Adrenal gland (tissue), 5 donors: Measurements from ENCODE around the gene RAVER2.

Experiments
- CTCF ChIP-seq, 6 experiments: fragments of 450-650 bp in 4 of 6; fragments of 200-600 bp in 2 of 6; sonication (generic) in 1 of 6; IDR thresholded peaks; 1 replicate in 5 of 6; 2 replicates in 1 of 6; pipeline versions ENCODE4 v1.5.1 to v1.8.0; 2016 to 2021; ENCODE audit warnings: antibody characterized with exemption in 6 of 6, mild to moderate bottlenecking in 2 of 6, moderate library complexity in 1 of 6
- POLR2A ChIP-seq, 2 donors: fragments of 450-650 bp; IDR thresholded peaks; one replicate each; pipeline ENCODE4 v1.6.1; 2017; ENCODE audit warnings: antibody characterized with exemption in 2 of 2, mild to moderate bottlenecking in 2 of 2, moderate library complexity in 1 of 2
- donor health status: DM: no; HTN: no; CAD: no.

DNA sequence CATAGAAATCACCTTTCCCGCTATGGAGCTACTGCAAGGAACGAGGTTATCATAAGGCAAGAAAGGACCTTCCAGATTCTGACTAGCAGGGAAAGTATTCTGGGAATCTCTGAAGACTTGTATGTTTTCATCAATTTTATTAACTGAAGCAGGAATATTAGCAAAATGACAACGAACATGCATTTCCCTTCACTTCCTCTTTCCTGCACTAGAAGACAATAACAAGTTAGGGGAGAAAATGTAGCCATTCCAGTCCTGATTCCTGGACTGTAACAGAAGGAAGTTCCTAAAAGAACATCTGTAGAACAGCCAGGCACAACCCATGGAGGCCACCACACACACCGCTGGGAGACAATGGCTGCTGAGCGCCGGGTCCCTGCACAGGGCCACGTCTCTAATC, 106.8 kb downstream of the RAVER2 start:
- TF ChIP-seq CTCF (IDR thresholded peaks at IDR 0.05): no peak
- no peak for TF ChIP-seq POLR2A (IDR thresholded peaks at IDR 0.05)
